ENCODE data around the gene ZBTB7A. TPM values are rescaled to one million over a fixed set of nuclear protein-coding genes. Genes with fewer than 3 reads are reported as not detected.

ZBTB7A gene
- total and polyA plus RNA-seq, 10 of the 15 experiments (the other 5 are each of a cell fraction or from before 2014, with no cell fraction given): 0.26 to 42.4 (median 4.5) TPM

DNA sequence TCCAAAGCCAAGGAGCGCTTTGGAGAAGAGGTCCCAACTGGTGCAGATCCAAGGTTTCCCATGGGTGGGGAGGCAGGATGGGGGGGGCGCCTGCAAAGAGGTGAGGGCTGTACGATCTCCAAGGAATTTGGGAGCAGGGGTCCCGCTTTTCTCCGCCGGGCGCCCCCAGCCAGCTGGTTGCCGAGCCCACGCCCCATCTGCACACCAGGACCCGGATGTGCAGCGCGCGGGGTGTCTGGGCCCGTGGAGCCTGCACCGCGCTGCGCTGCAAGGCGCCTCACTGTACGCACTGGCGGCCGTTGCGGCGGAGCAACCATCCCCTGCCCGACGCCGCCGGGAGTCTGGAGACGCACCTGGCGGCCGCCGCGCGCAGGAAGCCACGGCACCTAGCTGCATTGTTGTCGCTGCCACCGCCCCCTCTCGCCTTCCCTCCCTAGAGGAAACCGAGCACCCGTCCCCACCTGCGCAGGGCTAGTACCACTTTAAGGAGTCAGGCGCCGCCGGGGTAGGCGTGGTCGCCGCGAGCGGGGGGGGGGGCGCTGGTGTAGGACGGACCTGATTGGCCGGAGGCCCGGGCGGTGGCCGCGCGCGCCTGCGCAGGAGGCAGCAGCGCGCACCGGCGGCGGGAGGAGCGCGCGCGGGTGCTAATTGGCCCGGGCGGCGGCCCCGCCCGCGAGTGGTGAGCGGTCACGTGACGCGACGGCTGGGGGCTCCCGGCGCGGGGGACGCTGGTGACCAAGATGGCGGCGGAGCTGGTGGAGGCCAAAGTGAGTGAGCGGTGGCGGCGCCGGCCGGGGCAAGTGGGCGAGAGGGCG is 59.5 kb downstream of the ZBTB7A start, which contains the start of gene PIAS4 (continued):
- TF ChIP-seq, protein P1, sequence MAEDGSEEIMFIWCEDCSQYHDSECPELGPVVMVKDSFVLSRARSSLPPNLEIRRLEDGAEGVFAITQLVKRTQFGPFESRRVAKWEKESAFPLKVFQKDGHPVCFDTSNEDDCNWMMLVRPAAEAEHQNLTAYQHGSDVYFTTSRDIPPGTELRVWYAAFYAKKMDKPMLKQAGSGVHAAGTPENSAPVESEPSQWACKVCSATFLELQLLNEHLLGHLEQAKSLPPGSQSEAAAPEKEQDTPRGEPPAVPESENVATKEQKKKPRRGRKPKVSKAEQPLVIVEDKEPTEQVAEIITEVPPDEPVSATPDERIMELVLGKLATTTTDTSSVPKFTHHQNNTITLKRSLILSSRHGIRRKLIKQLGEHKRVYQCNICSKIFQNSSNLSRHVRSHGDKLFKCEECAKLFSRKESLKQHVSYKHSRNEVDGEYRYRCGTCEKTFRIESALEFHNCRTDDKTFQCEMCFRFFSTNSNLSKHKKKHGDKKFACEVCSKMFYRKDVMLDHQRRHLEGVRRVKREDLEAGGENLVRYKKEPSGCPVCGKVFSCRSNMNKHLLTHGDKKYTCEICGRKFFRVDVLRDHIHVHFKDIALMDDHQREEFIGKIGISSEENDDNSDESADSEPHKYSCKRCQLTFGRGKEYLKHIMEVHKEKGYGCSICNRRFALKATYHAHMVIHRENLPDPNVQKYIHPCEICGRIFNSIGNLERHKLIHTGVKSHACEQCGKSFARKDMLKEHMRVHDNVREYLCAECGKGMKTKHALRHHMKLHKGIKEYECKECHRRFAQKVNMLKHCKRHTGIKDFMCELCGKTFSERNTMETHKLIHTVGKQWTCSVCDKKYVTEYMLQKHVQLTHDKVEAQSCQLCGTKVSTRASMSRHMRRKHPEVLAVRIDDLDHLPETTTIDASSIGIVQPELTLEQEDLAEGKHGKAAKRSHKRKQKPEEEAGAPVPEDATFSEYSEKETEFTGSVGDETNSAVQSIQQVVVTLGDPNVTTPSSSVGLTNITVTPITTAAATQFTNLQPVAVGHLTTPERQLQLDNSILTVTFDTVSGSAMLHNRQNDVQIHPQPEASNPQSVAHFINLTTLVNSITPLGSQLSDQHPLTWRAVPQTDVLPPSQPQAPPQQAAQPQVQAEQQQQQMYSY (CRISPR knock-in tag; IDR thresholded peaks at IDR 0.05): peak; percentile 85
- TF ChIP-seq BRCA1 (IDR thresholded peaks at IDR 0.05; ENCODE audit: low read depth, low read length): no peak
- TF ChIP-seq SUPT20H (IDR thresholded peaks at IDR 0.05; ENCODE audit: borderline replicate concordance, control insufficient read depth, low read depth, low read length): no peak
- TF ChIP-seq GATAD2B (conservative IDR thresholded peaks at IDR 0.05; ENCODE audit: low read depth): peak; percentile 89
- peak; percentile 80; the same call in 1 of the 2 replicates for TF ChIP-seq TCF3 (IDR thresholded peaks at IDR 0.05; ENCODE audit: borderline replicate concordance, insufficient read depth, low read depth, low read length)
- TF ChIP-seq, protein P2, sequence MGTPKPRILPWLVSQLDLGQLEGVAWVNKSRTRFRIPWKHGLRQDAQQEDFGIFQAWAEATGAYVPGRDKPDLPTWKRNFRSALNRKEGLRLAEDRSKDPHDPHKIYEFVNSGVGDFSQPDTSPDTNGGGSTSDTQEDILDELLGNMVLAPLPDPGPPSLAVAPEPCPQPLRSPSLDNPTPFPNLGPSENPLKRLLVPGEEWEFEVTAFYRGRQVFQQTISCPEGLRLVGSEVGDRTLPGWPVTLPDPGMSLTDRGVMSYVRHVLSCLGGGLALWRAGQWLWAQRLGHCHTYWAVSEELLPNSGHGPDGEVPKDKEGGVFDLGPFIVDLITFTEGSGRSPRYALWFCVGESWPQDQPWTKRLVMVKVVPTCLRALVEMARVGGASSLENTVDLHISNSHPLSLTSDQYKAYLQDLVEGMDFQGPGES (IDR thresholded peaks at IDR 0.05): peak; percentile 73
- no peak for TF ChIP-seq NFXL1 (IDR thresholded peaks at IDR 0.05; ENCODE audit: borderline replicate concordance)
- no peak for TF ChIP-seq RAD21 (IDR thresholded peaks at IDR 0.05; ENCODE audit: insufficient read depth, low read depth, low read length)
- TF ChIP-seq, protein P3, sequence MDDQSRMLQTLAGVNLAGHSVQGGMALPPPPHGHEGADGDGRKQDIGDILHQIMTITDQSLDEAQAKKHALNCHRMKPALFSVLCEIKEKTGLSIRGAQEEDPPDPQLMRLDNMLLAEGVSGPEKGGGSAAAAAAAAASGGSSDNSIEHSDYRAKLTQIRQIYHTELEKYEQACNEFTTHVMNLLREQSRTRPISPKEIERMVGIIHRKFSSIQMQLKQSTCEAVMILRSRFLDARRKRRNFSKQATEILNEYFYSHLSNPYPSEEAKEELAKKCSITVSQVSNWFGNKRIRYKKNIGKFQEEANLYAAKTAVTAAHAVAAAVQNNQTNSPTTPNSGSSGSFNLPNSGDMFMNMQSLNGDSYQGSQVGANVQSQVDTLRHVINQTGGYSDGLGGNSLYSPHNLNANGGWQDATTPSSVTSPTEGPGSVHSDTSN (IDR thresholded peaks at IDR 0.05; ENCODE audit: insufficient replicate concordance, low read depth, low read length): no peak
- TF ChIP-seq SREBF1 (IDR thresholded peaks at IDR 0.05; ENCODE audit: low read length): no peak
- TF ChIP-seq KAT2A (conservative IDR thresholded peaks at IDR 0.05; ENCODE audit: control insufficient read depth, low read depth, low read length): no peak
- no peak for TF ChIP-seq PML (IDR thresholded peaks at IDR 0.05; ENCODE audit: low read length)
- TF ChIP-seq, protein P4, sequence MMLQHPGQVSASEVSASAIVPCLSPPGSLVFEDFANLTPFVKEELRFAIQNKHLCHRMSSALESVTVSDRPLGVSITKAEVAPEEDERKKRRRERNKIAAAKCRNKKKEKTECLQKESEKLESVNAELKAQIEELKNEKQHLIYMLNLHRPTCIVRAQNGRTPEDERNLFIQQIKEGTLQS (IDR thresholded peaks at IDR 0.05; ENCODE audit: borderline replicate concordance, extremely low read depth, low read depth, low read length): peak; percentile 71; the same call in 1 of the 2 replicates
- TF ChIP-seq EGR1 (IDR thresholded peaks at IDR 0.05; ENCODE audit: borderline replicate concordance in 1 of 2, low read depth in 2 of 2, low read length in 2 of 2): peak in 1 of 2 experiments; percentile 70; a peak in 2 of 3 replicates
- TF ChIP-seq SIN3A (IDR thresholded peaks at IDR 0.05; ENCODE audit: low read depth, low read length): peak; percentile 81; the same call in 1 of the 2 replicates
- TF ChIP-seq, protein P5, sequence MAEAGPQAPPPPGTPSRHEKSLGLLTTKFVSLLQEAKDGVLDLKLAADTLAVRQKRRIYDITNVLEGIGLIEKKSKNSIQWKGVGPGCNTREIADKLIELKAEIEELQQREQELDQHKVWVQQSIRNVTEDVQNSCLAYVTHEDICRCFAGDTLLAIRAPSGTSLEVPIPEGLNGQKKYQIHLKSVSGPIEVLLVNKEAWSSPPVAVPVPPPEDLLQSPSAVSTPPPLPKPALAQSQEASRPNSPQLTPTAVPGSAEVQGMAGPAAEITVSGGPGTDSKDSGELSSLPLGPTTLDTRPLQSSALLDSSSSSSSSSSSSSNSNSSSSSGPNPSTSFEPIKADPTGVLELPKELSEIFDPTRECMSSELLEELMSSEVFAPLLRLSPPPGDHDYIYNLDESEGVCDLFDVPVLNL (IDR thresholded peaks at IDR 0.05; ENCODE audit: low read depth, low read length): peak; percentile 57; the same call in 1 of the 2 replicates
- peak; percentile 86 for TF ChIP-seq NRF1 (conservative IDR thresholded peaks at IDR 0.05; ENCODE audit: low read depth, low read length)

Measured in GM12878 (cell line).